Activated CD4-positive, alpha-beta T cell treated with anti-CD3 and anti-CD28 coated beads, Interleukin-2, amount 10 ng/mL, durations not matched to agents 7 days and 5 days (primary cell): ENCODE data around the gene CHN2. TPM values are rescaled to one million over a fixed set of nuclear protein-coding genes. Genes with fewer than 3 reads are reported as not detected.

Source experiments
- CTCF ChIA-PET: fragments of 350-600 bp; sonication (Branson Sonifier 250); formaldehyde crosslinking; loops from one replicate; lab custom pipeline; 2021; ENCODE audit warnings: antibody characterized with exemption; lab: Charles Lee
- POLR2A ChIA-PET: fragments of 350-600 bp; sonication (Branson Sonifier 250); formaldehyde crosslinking; loops from one replicate; lab custom pipeline; 2021; ENCODE audit warnings: antibody characterized with exemption; lab: Charles Lee
- DNase-seq: peaks from one replicate; pipeline ENCODE4 v3.0.0-alpha.2; 2020
- H3K27ac Mint-ChIP-seq: one replicate; pipeline ENCODE4 v1.8.0; 2021; ENCODE audit warnings: mild to moderate bottlenecking, moderate library complexity, mixed read lengths
- H3K27me3 Mint-ChIP-seq: one replicate; pipeline ENCODE4 v1.8.0; 2021; ENCODE audit warnings: mixed read lengths
- H3K36me3 Mint-ChIP-seq: one replicate; pipeline ENCODE4 v1.8.0; 2021; ENCODE audit warnings: low read depth, mixed read lengths
- H3K4me1 Mint-ChIP-seq: one replicate; pipeline ENCODE4 v1.8.0; 2021; ENCODE audit warnings: mixed read lengths
- H3K4me3 Mint-ChIP-seq: one replicate; pipeline ENCODE4 v1.8.0; 2021; ENCODE audit warnings: mild to moderate bottlenecking, moderate library complexity, mixed read lengths
- H3K9me3 Mint-ChIP-seq: one replicate; pipeline ENCODE4 v1.8.0; 2021; ENCODE audit warnings: mixed read lengths
- total RNA-seq, 2 experiments: library from RNA; stranded (reverse); gene quantifications; one replicate each; pipeline ENCODE4 v1.2.3, GENCODE V29; 2021

Gene CHN2
- total RNA-seq, 2 experiments from 2014 or later = 2.4 to 3.6 TPM

GRCh38 chr7:29469281-29469680 lies 274.7 kb downstream of the CHN2 start:
- Mint-ChIP-seq H3K36me3 (no peaks in the 10 kb centered on the region), H3K9me3 (no peaks in the 10 kb centered on the region), H3K4me3 (no peak overlapping the region), H3K27me3 (no peaks in the 10 kb centered on the region), H3K27ac (no peak overlapping the region), H3K4me1 (no peaks in the 10 kb centered on the region)
- DNase-seq = no peak
- POLR2A ChIA-PET = no interaction called here
- CTCF ChIA-PET = no interaction called here

GRCh38 chr7:29469976-29470557 lies 275.5 kb downstream of the CHN2 start:
- no peak for DNase-seq
- Mint-ChIP-seq H3K4me1 (no peaks in the 10 kb centered on the region), H3K27me3 (no peaks in the 10 kb centered on the region), H3K9me3 (no peaks in the 10 kb centered on the region), H3K27ac (no peak overlapping the region), H3K4me3 (no peak overlapping the region), H3K36me3 (no peaks in the 10 kb centered on the region)
- ChIA-PET CTCF (no interaction called here), POLR2A (no interaction called here)

GRCh38 chr7:29471444-29472138 lies 277.0 kb downstream of the CHN2 start:
- Mint-ChIP-seq H3K4me1 (no peaks in the 10 kb centered on the region), H3K9me3 (no peaks in the 10 kb centered on the region), H3K27ac (no peak overlapping the region), H3K27me3 (no peaks in the 10 kb centered on the region), H3K4me3 (no peak overlapping the region), H3K36me3 (no peaks in the 10 kb centered on the region)
- CTCF ChIA-PET = interaction anchor here (0.7 kb wide), 1 partner anchor 17 kb away, joined by 3 read pairs; no protein-coding TSS in a partner anchor
- DNase-seq = no peak
- POLR2A ChIA-PET = no interaction called here

GRCh38 chr7:29476916-29477315 lies 282.3 kb downstream of the CHN2 start:
- ChIA-PET POLR2A (no interaction called here), CTCF (no interaction called here)
- DNase-seq = no peak
- H3K27me3 Mint-ChIP-seq = no peaks in the 10 kb centered on the region
- no peaks in the 10 kb centered on the region for H3K9me3 Mint-ChIP-seq
- no peaks in the 10 kb centered on the region for H3K4me1 Mint-ChIP-seq
- H3K27ac Mint-ChIP-seq = no peak overlapping the region
- no peaks in the 10 kb centered on the region for H3K36me3 Mint-ChIP-seq
- H3K4me3 Mint-ChIP-seq = no peak overlapping the region

- Mint-ChIP-seq H3K4me3 (no peak overlapping the region), H3K27me3 (no peaks in the 10 kb centered on the region)
- CTCF ChIA-PET = no interaction called here
Measured at GRCh38 chr7:29478226-29478625, 283.7 kb downstream of the CHN2 start.

GRCh38 chr7:29478687-29479240 lies 284.2 kb downstream of the CHN2 start:
- CTCF ChIA-PET = no interaction called here

More at GRCh38 chr7:29478226-29478625, 283.7 kb downstream of the CHN2 start:
- POLR2A ChIA-PET = no interaction called here
- Mint-ChIP-seq H3K36me3 (no peaks in the 10 kb centered on the region), H3K4me1 (no peaks in the 10 kb centered on the region), H3K27ac (no peak overlapping the region), H3K9me3 (no peaks in the 10 kb centered on the region)
- no peak for DNase-seq

GRCh38 chr7:29479301-29480200 lies 285.0 kb downstream of the CHN2 start:
- Mint-ChIP-seq H3K27ac (no peak overlapping the region), H3K4me1 (no peaks in the 10 kb centered on the region), H3K4me3 (no peak overlapping the region), H3K9me3 (no peaks in the 10 kb centered on the region), H3K27me3 (no peaks in the 10 kb centered on the region), H3K36me3 (no peaks in the 10 kb centered on the region)
- no peak for DNase-seq
- ChIA-PET POLR2A (no interaction called here), CTCF (no interaction called here)

More at GRCh38 chr7:29478687-29479240, 284.2 kb downstream of the CHN2 start:
- H3K4me1 Mint-ChIP-seq = no peaks in the 10 kb centered on the region
- no peak overlapping the region for H3K4me3 Mint-ChIP-seq
- no peak overlapping the region for H3K27ac Mint-ChIP-seq
- POLR2A ChIA-PET = no interaction called here
- DNase-seq = no peak
- H3K27me3 Mint-ChIP-seq = no peaks in the 10 kb centered on the region
- H3K9me3 Mint-ChIP-seq = no peaks in the 10 kb centered on the region
- H3K36me3 Mint-ChIP-seq = no peaks in the 10 kb centered on the region

- ChIA-PET CTCF (interaction anchor here (0.6 kb wide), 1 partner anchor 307 kb away, joined by 3 read pairs; no protein-coding TSS in a partner anchor), POLR2A (no interaction called here)
- H3K27ac Mint-ChIP-seq = no peak overlapping the region
- DNase-seq = no peak
- no peak overlapping the region for H3K4me3 Mint-ChIP-seq
- H3K9me3 Mint-ChIP-seq = no peaks in the 10 kb centered on the region
- H3K27me3 Mint-ChIP-seq = no peaks in the 10 kb centered on the region
- H3K36me3 Mint-ChIP-seq = no peaks in the 10 kb centered on the region
- H3K4me1 Mint-ChIP-seq = no peaks in the 10 kb centered on the region
Measured at GRCh38 chr7:29480451-29480850, 285.9 kb downstream of the CHN2 start.

- Mint-ChIP-seq H3K27ac (no peak overlapping the region), H3K4me3 (no peak overlapping the region), H3K36me3 (no peaks in the 10 kb centered on the region), H3K4me1 (no peaks in the 10 kb centered on the region), H3K27me3 (no peaks in the 10 kb centered on the region), H3K9me3 (no peaks in the 10 kb centered on the region)
- CTCF ChIA-PET = interaction anchor here (0.6 kb wide), 1 partner anchor 308 kb away, joined by 3 read pairs; no protein-coding TSS in a partner anchor
- POLR2A ChIA-PET = no interaction called here
- DNase-seq = no peak
Measured at GRCh38 chr7:29480934-29481651, 286.5 kb downstream of the CHN2 start.

GRCh38 chr7:29482056-29482455 lies 287.5 kb downstream of the CHN2 start:
- Mint-ChIP-seq H3K27me3 (no peaks in the 10 kb centered on the region), H3K4me1 (no peaks in the 10 kb centered on the region), H3K4me3 (no peak overlapping the region), H3K27ac (no peak overlapping the region), H3K36me3 (no peaks in the 10 kb centered on the region), H3K9me3 (no peaks in the 10 kb centered on the region)
- CTCF ChIA-PET = no interaction called here
- POLR2A ChIA-PET = no interaction called here
- DNase-seq = no peak

GRCh38 chr7:29483219-29484104 lies 288.9 kb downstream of the CHN2 start:
- no peaks in the 10 kb centered on the region for H3K4me1 Mint-ChIP-seq
- H3K27me3 Mint-ChIP-seq = no peaks in the 10 kb centered on the region
- DNase-seq = no peak
- ChIA-PET POLR2A (no interaction called here), CTCF (interaction anchor here (0.6 kb wide), 1 partner anchor 522 kb away, joined by 6 read pairs; no protein-coding TSS in a partner anchor)
- no peak overlapping the region for H3K4me3 Mint-ChIP-seq
- H3K36me3 Mint-ChIP-seq = no peaks in the 10 kb centered on the region
- no peak overlapping the region for H3K27ac Mint-ChIP-seq
- H3K9me3 Mint-ChIP-seq = no peaks in the 10 kb centered on the region
